HG03460 (cell line): ENCODE measurements around the gene SASH3.
A peak's percentile ranks its signal among the peaks of the same experiment; 100 is the strongest.

Experiments
- ATAC-seq: cut with Tn5 transposase; IDR thresholded peaks from one replicate; pipeline ENCODE4 v1.9.1; 2021; ENCODE audit not compliant: unreplicated experiment

The SASH3 gene

GRCh38 chrX:129759576-129760061 lies 20.1 kb upstream of the SASH3 start:
- no peak for ATAC-seq

DNA sequence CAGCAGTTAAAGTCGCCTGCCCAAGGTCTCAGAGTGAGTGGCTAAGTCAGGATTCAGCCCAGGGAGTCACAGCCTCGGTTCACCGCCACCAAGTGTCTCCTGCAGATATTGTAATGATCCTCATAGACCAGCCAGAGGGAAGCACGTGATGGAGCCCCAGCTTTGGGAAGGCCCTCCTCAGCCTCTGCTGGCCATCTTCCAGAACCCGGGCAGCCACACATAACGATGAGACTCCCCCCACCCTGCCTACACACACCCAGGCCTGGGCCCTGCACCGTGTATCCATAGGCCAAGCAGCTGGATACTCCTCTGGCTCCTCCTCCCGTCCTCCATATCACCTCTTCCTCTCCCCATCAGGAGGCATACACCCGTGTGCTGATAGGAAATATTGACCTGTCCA lies 19.6 kb upstream of the SASH3 start:
- ATAC-seq = no peak

- ATAC-seq = no peak
Observed at GRCh38 chrX:129760981-129761380, 18.8 kb upstream of the SASH3 start.

DNA sequence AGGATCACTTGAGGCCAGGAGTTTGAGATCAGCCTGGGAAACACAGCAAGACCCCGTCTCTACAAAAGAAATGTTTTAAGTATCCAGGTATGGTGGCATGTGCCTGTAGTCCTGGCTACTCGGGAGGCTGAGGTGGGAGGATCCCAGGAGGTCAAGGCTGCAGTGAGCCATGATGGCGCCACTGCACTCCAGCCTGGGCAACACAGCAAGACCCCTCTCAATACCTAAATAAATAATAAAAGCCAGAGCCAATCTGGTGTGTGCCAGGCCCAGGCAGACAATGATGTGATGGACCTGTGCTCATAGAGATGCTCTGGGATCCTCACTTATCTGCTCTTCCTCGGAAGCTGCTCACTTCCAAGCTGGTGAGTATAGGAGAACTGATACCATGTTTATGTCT lies 18.2 kb upstream of the SASH3 start:
- ATAC-seq = no peak

DNA sequence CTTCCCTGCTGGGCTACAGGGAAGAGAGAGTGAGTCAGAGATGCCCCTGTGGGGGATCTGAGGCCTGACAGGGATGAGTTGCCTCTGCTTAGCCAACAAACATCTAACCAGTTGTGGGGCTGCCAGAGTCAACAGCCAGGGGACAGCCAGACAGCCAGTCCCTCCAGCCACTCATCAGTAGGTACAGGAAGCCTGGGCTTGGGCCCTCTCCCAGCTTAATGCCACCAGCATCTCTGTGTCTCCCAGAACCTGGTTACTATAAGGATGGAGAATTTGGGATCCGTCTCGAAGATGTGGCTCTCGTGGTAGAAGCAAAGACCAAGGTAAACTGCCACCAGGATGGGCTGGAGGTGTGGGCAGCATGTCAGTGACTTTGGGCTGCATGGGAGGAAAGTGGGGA lies 17.3 kb upstream of the SASH3 start:
- ATAC-seq = no peak

DNA sequence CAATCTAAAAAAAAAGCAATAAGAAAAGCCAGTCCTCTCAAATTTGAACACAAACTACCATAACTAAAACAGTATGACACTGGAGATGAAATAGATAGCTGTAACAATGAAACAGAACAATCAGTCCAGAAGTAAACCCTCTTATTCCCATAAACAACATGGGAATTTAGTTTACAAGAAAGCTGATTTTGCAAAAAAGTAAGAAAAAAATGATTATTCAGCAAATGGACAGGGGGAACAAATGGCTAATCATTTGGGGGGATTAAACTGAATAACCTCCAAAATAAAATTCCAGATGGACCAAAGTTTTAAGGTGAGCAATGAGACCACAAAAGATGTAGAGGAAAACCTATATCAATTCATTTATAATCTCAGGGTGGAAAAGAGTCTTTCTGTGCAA lies 16.1 kb upstream of the SASH3 start:
- no peak for ATAC-seq

DNA sequence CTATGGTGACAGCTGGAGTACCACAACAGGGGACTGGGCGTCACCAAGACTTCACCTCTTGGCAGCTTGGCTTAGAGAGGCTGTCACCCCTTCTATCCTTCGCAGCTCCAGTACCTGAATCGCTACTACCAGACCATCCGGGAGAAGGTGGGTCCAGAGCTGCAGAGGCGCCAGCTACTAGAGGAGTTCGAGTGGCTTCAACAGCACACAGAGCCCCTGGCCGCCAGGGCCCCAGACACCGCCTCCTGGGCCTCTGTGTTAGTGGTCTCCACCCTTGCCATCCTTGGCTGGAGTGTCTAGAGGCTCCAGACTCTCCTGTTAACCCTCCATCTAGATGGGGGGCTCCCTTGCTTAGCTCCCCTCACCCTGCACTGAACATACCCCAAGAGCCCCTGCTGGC lies 11.6 kb upstream of the SASH3 start:
- ATAC-seq = no peak

DNA sequence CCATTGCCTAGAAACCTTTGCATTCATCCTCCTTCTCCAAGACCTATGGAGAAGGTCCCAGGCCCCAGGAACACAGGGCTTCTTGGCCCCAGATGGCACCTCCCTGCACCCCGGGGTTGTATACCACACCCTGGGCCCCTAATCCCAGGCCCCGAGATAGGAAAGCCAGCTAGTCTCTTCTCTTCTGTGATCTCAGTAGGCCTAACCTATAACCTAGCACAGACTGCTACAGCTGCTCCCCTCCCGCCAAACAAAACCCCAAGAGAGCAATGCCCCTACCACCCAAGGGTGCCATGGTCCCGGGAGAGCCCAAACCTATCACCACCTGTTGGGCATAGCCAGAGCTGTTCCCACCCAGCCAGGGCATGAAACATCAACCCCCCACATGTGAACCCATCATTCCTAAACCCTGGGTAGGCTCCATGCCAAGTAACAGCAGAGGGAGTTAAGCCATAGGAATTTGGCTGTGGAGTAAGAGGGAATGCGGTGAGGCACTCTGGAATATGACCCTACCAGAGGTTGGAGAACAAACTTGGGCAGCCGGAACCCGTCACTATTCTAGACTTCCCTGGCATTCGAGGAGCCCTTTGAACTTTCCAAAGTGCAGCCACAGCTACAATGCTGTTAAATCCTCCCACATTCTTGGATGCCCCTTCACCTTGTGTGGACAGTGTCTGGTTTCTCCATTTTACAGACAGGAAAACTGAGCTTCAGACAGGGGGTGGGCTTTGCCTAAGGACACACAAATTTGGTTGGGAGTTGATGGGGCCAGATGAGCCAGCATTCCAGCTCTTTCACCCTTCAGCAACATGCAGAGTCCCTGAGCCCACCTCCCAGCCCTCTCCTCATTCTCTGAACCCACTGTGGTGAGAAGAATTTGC lies 10.9 kb upstream of the SASH3 start:
- ATAC-seq = no peak

- peak; percentile 46 for ATAC-seq
Observed at GRCh38 chrX:129769467-129770154, 10.1 kb upstream of the SASH3 start.

- no peak for ATAC-seq
Observed at GRCh38 chrX:129771266-129771995, 8.3 kb upstream of the SASH3 start.

GRCh38 chrX:129772796-129773431 lies 6.8 kb upstream of the SASH3 start:
- peak; percentile 57 for ATAC-seq

DNA sequence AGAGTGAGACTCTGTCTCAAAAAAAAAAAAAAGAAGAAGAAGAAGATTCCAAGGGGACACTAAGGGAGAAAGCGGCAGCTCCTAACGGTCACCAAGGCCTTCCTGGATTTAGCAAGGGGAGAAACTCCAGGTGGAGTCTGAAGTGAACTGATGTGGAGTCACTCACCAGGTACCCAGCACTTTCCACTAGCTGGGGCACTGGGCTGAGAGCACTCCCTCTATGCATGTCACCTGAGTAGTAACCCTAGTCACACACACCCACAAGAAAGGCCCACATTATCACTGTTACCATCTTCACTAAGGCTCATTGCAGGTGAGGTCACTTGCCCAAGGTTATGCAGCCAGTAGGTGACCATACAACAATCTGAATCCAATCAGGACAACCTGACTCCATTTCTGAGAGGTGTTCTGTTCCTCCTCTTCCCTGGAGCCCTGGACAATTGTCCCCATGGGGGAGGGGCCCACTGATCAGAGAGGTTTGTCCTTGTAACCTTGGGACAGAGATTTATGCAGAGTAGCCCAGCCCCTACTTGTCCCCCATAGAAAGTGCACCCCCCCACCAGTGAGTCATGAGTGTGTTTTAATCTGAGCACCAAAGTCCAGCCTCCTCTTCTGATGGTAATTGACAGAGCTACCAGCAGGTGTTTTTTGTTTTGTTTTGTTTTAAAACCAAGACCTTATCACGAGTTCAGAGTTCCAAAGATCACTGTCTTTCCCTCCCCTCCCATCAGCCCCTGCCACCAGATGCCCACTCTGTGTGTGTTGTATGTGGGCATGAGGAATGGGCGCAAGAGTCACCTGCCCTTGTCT lies 5.9 kb upstream of the SASH3 start:
- no peak for ATAC-seq

DNA sequence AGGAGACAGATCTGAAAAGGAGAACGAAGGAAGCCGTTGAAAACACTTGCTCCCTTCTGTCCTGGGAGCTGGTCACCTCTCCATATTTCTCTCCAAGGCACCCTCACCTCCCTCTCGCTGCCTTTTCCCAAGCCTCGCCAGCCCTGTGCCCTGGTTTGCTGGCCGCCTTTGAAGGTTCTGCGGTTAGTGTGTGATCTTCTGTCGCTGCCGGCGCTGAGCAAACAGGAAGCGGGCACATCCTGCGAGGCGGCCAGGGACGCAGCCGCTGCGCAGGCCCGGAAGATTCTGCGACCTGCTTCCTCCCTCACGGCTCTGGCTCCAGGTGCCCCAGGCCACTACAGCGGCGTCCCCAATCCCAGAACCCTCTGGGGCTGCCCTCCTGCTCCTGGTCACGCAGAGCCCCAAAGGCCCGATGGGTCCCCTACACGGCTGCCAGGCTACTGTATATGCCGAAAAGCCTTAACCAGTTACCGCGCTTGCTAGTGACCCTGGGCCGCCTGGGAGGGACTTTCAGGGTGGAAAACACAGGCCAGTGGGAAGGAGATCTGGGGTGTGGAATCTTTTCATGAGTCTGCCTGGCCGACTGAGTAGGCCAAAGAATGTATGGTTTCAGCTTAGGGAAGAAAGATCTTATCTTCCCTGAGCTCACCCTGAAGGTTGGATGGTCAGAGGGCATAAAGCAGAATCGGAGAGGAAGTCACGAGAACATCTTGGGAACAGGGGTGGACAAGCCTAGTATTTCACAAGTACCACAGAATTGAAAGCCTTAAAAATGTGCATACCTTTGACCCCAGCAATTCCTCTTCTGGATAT lies 2.3 kb upstream of the SASH3 start:
- peak; percentile 22 for ATAC-seq

- ATAC-seq = no peak
Observed at GRCh38 chrX:129779086-129779672, 570 bp upstream of the SASH3 start.

DNA sequence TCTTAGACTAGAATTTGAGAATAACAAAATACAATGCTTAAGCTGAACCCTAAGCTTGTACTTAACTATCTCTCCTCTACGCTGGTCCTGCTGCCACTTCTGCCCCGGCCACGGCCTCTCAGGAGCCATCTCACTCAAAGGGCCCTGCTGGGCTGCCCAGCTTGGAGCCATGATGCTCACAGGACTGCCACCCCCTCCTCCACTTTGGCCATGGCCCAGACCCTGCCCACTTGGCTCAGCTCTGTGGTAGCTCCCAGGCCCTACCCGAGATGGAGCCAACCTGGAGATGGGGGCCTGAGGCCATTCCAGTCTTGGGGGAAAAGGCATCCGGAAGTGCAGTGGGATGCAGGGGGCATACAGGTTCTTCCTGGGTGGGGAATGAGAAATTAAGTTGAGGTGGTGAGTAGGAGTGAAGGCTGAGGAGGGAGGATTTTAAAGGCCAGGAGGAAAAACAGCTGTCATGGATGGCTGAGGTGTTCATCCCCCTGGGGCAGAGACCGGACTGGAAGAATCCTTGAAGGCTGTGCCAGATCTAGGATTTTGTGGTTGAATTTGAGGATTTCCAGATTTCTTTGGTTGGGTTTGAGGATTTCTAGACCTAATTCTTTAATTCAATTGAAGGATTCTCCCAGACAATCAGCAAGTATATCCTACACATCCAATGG lies 824 bp downstream of the SASH3 start:
- no peak for ATAC-seq

GRCh38 chrX:129781134-129781672 lies 1.5 kb downstream of the SASH3 start:
- peak; percentile 60 for ATAC-seq

GRCh38 chrX:129781680-129782495 lies 2.1 kb downstream of the SASH3 start:
- ATAC-seq = no peak
